ENCODE measurements around the gene TOX3.

DNA sequence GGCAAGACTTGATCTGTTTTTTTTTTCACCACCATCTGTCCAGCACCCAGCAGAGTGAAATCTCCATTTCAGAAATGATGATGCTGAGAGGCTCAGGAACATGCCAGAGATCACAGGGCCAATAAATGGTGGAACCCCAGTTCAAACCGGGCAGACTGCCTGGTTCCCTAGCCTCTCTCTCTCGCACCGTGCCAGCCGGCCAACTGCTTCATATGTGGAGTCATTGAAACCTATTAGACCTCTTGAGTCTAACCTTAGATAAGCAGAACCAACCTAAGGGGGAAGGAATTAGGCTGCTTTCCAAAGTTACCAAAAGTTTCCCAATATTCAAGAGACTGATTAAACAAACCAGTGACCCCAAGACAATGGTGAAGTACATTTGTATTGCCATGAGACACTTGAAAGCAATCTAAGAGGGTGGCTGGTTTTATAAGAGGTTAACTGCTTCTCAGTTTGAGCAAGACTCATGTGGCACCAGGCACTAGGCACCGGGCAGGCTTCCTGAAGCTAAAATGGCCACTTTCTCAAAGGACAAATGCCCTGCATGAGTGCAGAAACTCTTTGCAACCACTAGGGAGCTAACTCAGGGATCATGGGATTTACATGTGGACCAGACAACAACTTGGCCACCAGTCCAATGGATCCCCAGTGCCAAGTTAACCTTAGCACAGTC is 18.4 kb downstream of the TOX3 start:
- TF ChIP-seq, protein P1, sequence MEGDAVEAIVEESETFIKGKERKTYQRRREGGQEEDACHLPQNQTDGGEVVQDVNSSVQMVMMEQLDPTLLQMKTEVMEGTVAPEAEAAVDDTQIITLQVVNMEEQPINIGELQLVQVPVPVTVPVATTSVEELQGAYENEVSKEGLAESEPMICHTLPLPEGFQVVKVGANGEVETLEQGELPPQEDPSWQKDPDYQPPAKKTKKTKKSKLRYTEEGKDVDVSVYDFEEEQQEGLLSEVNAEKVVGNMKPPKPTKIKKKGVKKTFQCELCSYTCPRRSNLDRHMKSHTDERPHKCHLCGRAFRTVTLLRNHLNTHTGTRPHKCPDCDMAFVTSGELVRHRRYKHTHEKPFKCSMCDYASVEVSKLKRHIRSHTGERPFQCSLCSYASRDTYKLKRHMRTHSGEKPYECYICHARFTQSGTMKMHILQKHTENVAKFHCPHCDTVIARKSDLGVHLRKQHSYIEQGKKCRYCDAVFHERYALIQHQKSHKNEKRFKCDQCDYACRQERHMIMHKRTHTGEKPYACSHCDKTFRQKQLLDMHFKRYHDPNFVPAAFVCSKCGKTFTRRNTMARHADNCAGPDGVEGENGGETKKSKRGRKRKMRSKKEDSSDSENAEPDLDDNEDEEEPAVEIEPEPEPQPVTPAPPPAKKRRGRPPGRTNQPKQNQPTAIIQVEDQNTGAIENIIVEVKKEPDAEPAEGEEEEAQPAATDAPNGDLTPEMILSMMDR (IDR thresholded peaks at IDR 0.05), result no peak
- TF ChIP-seq POLR2A (IDR thresholded peaks at IDR 0.05), result no peak

Data from heart left ventricle (tissue), 13 donors.